ENCODE data around the gene PPP1R3G. TPM values are rescaled to one million over a fixed set of nuclear protein-coding genes. Genes with fewer than 3 reads are reported as not detected.

Gene PPP1R3G
- polyA plus RNA-seq, 1 donor (not counting 4 experiments of a cell fraction or from before 2014, with no cell fraction given) = 0.01 TPM

DNA sequence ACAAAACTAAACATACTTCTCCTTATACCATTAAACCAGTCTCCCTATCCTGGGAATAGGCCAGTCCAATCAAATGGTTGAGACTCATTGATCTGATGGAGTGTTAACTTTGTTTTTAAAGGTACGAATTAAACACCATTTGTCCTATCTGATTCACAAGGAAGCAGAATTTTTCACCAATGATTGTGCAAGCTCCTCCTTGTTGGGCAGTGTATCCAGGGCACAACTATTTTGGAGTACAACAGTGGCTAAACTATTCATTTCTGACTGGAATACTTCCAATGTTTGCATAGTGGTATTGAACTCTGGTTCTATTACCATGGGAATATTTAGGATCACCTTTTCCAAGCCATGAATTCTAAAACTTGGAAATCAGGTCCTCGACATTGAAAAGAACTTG, 5.4 kb upstream of the PPP1R3G start:
- H3K4me2 ChIP-seq (ENCODE audit: control insufficient read depth, extremely low read depth, insufficient read depth, low read depth, low read length) = no peak overlapping the region
- H3K27ac ChIP-seq (ENCODE audit: control insufficient read depth, insufficient read depth, low read length) = no peak overlapping the region
- no peak for DNase-seq (ENCODE audit: low read depth, low spot score)
- dilution Hi-C loops (cut with MboI; ENCODE audit: extremely low pct_ligation_motif_present, low sequenced_read_pairs) = no loop called here
- no peaks in the 10 kb centered on the region for H3K9me3 ChIP-seq (ENCODE audit: control insufficient read depth, low read depth, low read length)
- H3K4me3 ChIP-seq (ENCODE audit: control insufficient read depth in 2 of 3, extremely low read depth in 1 of 3, insufficient read depth in 2 of 3, low read depth in 1 of 3, low read length in 3 of 3) = no peak overlapping the region
- no peaks in the 10 kb centered on the region for H3K27me3 ChIP-seq (ENCODE audit: control insufficient read depth, extremely low read depth, insufficient read depth, low read length)
- H3K9ac ChIP-seq (ENCODE audit: control insufficient read depth, extremely low read depth, insufficient read depth, low read length) = no peak overlapping the region
- TF ChIP-seq, protein P1, sequence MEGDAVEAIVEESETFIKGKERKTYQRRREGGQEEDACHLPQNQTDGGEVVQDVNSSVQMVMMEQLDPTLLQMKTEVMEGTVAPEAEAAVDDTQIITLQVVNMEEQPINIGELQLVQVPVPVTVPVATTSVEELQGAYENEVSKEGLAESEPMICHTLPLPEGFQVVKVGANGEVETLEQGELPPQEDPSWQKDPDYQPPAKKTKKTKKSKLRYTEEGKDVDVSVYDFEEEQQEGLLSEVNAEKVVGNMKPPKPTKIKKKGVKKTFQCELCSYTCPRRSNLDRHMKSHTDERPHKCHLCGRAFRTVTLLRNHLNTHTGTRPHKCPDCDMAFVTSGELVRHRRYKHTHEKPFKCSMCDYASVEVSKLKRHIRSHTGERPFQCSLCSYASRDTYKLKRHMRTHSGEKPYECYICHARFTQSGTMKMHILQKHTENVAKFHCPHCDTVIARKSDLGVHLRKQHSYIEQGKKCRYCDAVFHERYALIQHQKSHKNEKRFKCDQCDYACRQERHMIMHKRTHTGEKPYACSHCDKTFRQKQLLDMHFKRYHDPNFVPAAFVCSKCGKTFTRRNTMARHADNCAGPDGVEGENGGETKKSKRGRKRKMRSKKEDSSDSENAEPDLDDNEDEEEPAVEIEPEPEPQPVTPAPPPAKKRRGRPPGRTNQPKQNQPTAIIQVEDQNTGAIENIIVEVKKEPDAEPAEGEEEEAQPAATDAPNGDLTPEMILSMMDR (optimal IDR thresholded peaks at IDR 0.05 in 1 of 3, IDR thresholded peaks at IDR 0.05 in 1 of 3, conservative IDR thresholded peaks at IDR 0.05 in 1 of 3; ENCODE audit: extremely low read depth in 1 of 3, insufficient read depth in 2 of 3, low read length in 3 of 3) = no peak
- TF ChIP-seq EZH2 (IDR thresholded peaks at IDR 0.05; ENCODE audit: low read length) = no peak
- FAIRE-seq = no peak
- no peaks in the 10 kb centered on the region for H3K9me1 ChIP-seq (ENCODE audit: control insufficient read depth, extremely low read depth, insufficient read depth, low read length)
- no peaks in the 10 kb centered on the region for H4K20me1 ChIP-seq (ENCODE audit: control insufficient read depth, extremely low read depth, insufficient read depth, low read length)
- no peaks in the 10 kb centered on the region for H3K79me2 ChIP-seq (ENCODE audit: control insufficient read depth, insufficient read depth, low read length)
- peaks cover 21% of the 10 kb centered on the region for H3K4me1 ChIP-seq (ENCODE audit: control insufficient read depth, extremely low read depth, insufficient read depth, low read length)
- H3K36me3 ChIP-seq (ENCODE audit: control insufficient read depth in 2 of 2, extremely low read depth in 1 of 2, insufficient read depth in 2 of 2, low read length in 2 of 2) = no peaks in the 10 kb centered on the region
- H2AFZ ChIP-seq (ENCODE audit: control insufficient read depth, low read length) = no peak overlapping the region

DNA sequence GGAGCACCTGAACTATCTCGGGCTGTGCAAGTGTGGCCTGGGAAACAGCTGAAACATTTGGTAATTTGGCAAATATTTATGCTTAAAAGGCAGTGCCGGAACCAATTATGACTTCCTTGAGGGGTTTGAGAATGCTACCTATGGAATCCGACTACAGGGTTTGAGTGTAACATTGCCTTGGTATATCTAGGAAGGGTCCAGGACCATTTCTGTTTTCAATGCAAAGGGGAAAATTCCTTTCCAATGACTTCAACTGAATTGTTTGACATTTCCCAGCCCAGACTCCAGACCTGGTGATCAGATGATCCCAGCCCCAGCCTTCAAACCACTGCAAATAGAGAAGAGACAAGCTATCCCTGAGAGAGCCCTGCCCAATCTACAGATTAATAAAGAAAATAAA, 4.6 kb upstream of the PPP1R3G start:
- H3K9ac ChIP-seq (ENCODE audit: control insufficient read depth, extremely low read depth, insufficient read depth, low read length) = no peak overlapping the region
- no peaks in the 10 kb centered on the region for H3K79me2 ChIP-seq (ENCODE audit: control insufficient read depth, insufficient read depth, low read length)
- H3K27ac ChIP-seq (ENCODE audit: control insufficient read depth, insufficient read depth, low read length) = no peak overlapping the region
- H4K20me1 ChIP-seq (ENCODE audit: control insufficient read depth, extremely low read depth, insufficient read depth, low read length) = no peaks in the 10 kb centered on the region
- H3K4me2 ChIP-seq (ENCODE audit: control insufficient read depth, extremely low read depth, insufficient read depth, low read depth, low read length) = no peak overlapping the region
- peaks cover 5% of the 10 kb centered on the region for H3K27me3 ChIP-seq (ENCODE audit: control insufficient read depth, extremely low read depth, insufficient read depth, low read length)
- no peak for FAIRE-seq
- H3K4me1 ChIP-seq (ENCODE audit: control insufficient read depth, extremely low read depth, insufficient read depth, low read length) = peaks cover 21% of the 10 kb centered on the region
- H3K4me3 ChIP-seq (ENCODE audit: control insufficient read depth in 2 of 3, extremely low read depth in 1 of 3, insufficient read depth in 2 of 3, low read depth in 1 of 3, low read length in 3 of 3) = no peak overlapping the region
- dilution Hi-C loops (cut with MboI; ENCODE audit: extremely low pct_ligation_motif_present, low sequenced_read_pairs) = no loop called here
- no peak overlapping the region for H2AFZ ChIP-seq (ENCODE audit: control insufficient read depth, low read length)
- DNase-seq (ENCODE audit: low read depth, low spot score) = no peak
- H3K9me1 ChIP-seq (ENCODE audit: control insufficient read depth, extremely low read depth, insufficient read depth, low read length) = no peaks in the 10 kb centered on the region
- no peaks in the 10 kb centered on the region for H3K36me3 ChIP-seq (ENCODE audit: control insufficient read depth in 2 of 2, extremely low read depth in 1 of 2, insufficient read depth in 2 of 2, low read length in 2 of 2)
- TF ChIP-seq, protein P1 (optimal IDR thresholded peaks at IDR 0.05 in 1 of 3, IDR thresholded peaks at IDR 0.05 in 1 of 3, conservative IDR thresholded peaks at IDR 0.05 in 1 of 3; ENCODE audit: extremely low read depth in 1 of 3, insufficient read depth in 2 of 3, low read length in 3 of 3) = no peak
- no peak for TF ChIP-seq EZH2 (IDR thresholded peaks at IDR 0.05; ENCODE audit: low read length)
- no peaks in the 10 kb centered on the region for H3K9me3 ChIP-seq (ENCODE audit: control insufficient read depth, low read depth, low read length)

Data from keratinocyte (primary cell).